Measurements from ENCODE around the gene ABCG8.

The ABCG8 gene

DNA sequence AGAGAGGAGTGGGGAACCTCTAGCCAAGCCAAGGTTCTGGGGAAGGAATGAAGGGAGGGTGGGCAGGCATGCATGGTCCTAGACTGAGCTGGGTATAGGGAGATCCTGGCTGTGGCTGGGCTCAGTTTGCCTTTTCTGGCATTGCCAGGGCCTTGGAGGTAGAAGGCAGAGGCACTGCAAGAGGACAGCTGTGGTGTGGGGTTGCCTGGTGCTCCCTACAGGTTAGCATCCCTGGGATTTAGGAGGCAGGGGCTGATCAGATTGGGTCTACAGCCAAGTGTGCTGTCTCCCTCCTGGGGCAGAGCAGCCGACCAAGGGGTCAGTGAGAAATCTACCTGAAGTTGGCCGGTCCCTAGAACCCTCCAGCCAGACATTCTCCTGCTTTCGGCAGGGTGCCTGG, 15.9 kb downstream of the ABCG8 start:
- H3K4me3 ChIP-seq (ENCODE audit: low read length): no peak overlapping the region
- DNase-seq (ENCODE audit: low read depth): no peak
- TF ChIP-seq, protein P1, sequence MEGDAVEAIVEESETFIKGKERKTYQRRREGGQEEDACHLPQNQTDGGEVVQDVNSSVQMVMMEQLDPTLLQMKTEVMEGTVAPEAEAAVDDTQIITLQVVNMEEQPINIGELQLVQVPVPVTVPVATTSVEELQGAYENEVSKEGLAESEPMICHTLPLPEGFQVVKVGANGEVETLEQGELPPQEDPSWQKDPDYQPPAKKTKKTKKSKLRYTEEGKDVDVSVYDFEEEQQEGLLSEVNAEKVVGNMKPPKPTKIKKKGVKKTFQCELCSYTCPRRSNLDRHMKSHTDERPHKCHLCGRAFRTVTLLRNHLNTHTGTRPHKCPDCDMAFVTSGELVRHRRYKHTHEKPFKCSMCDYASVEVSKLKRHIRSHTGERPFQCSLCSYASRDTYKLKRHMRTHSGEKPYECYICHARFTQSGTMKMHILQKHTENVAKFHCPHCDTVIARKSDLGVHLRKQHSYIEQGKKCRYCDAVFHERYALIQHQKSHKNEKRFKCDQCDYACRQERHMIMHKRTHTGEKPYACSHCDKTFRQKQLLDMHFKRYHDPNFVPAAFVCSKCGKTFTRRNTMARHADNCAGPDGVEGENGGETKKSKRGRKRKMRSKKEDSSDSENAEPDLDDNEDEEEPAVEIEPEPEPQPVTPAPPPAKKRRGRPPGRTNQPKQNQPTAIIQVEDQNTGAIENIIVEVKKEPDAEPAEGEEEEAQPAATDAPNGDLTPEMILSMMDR (conservative IDR thresholded peaks at IDR 0.05; ENCODE audit: low read depth, low read length): no peak

DNA sequence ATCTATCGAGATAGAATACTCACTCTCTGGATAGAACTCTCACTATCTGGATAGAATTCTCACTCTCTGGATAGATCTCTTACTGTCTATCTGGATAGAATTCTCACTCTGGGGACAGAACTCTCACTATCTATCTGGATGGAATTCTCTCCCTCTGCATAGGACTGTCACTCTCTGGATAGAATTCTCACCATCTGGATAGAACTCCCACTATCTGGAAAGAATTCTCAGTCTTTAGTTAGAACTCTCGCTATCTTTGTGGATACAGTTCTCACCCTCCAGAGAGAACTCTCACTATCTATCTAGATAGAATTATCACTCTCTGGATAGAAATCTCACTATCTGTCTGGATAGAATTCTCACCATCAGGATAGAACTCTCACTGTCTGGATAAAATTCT, 16.5 kb downstream of the ABCG8 start:
- TF ChIP-seq, protein P1 (conservative IDR thresholded peaks at IDR 0.05; ENCODE audit: low read depth, low read length): no peak
- no peak overlapping the region for H3K4me3 ChIP-seq (ENCODE audit: low read length)
- DNase-seq (ENCODE audit: low read depth): no peak

DNA sequence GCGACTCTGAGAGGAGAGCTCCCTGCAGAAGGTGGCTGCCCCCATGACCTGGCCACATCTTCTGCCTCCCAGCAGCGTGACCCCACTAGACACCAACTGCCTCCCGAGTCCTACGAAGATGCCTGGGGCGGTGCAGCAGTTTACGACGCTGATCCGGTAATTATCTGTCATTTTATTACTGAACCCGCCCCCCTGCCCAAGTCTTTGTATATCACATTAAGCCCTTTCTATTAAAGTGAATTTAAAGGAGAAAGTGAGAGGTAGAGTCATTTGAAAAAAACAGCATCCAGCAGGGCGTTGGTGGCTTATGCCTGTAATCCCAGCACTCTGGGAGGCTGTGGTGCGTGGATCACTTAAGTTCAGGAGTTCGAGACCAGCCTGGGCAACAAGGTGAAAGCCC, 33.4 kb downstream of the ABCG8 start:
- TF ChIP-seq, protein P1 (conservative IDR thresholded peaks at IDR 0.05; ENCODE audit: low read depth, low read length): no peak
- no peak for DNase-seq (ENCODE audit: low read depth)
- H3K4me3 ChIP-seq (ENCODE audit: low read length): no peak overlapping the region

DNA sequence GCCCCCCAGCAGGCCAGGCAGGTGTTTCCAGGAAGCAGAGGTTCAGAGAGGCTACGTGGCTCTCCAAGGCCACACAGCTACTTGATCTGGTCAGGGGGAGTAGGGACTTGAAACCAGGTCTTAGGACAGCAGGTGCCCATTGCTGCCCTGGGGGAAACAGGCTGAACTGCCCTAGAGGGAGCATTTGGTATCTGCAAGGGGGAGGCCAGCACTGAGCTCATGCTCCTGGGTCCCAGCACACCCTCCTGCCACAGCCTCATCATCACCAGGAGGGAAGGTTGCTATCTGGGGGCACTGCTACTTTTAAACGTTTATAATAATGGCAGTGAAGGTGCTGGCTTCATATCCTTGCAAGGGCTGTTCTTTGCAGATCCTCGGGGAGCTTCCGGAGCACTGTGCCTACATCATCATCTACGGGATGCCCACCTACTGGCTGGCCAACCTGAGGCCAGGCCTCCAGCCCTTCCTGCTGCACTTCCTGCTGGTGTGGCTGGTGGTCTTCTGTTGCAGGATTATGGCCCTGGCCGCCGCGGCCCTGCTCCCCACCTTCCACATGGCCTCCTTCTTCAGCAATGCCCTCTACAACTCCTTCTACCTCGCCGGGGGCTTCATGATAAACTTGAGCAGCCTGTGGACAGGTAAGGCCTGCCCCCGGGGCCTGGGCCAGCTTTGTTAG, 36.1 kb downstream of the ABCG8 start:
- no peak overlapping the region for H3K4me3 ChIP-seq (ENCODE audit: low read length)
- no peak for DNase-seq (ENCODE audit: low read depth)
- TF ChIP-seq, protein P1 (conservative IDR thresholded peaks at IDR 0.05; ENCODE audit: low read depth, low read length): no peak

DNA sequence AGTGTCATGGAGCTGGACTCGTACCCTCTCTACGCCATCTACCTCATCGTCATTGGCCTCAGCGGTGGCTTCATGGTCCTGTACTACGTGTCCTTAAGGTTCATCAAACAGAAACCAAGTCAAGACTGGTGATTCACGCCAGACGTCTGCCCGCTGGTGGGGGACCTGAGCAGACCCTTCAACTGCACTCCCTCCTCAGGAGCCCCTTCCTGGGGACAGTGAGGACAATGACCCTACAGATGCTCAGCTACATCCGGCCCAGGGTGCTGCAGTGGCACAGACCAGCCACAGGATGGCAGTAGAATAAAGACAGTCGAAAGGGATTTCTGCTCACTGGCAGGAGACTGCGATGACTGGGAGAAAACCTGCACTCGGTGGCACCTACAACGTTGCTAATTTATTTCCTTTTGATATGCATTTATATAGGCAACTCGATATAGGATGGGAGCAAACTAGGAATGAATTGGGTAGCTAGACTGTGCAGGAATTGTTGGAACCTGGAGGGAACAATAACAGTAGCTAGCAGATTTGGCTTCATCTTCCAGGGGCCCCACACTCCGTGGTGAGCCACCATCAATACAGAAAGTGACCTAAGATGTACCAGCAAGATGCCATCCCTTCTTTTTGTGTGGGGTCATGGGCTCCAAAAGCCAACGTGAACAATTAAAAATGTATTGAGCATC, 39.2 kb downstream of the ABCG8 start:
- no peak overlapping the region for H3K4me3 ChIP-seq (ENCODE audit: low read length)
- peak; percentile 10 for DNase-seq (ENCODE audit: low read depth)
- TF ChIP-seq, protein P1 (conservative IDR thresholded peaks at IDR 0.05; ENCODE audit: low read depth, low read length): peak; percentile 98

DNA sequence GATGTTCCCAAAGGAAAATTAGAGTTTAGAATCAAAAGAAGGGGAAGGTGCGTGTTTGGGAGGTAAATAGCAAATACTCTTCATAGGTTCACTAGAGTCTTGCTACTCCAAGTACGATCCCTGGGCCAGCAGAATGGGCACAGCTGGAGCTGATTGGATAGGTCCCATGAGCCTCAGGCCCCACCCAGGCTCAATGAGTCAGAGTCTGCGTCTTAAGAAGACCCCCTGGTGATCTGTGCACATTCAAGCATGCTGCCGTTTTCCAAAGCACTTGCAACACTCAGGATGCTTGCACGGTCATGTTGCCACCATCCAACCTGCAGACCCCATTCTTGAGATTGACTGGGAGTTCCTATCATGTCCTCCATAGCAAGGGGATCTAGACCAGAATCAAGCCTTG, 40.5 kb downstream of the ABCG8 start:
- TF ChIP-seq, protein P1 (conservative IDR thresholded peaks at IDR 0.05; ENCODE audit: low read depth, low read length): no peak
- DNase-seq (ENCODE audit: low read depth): no peak
- H3K4me3 ChIP-seq (ENCODE audit: low read length): no peak overlapping the region

DNA sequence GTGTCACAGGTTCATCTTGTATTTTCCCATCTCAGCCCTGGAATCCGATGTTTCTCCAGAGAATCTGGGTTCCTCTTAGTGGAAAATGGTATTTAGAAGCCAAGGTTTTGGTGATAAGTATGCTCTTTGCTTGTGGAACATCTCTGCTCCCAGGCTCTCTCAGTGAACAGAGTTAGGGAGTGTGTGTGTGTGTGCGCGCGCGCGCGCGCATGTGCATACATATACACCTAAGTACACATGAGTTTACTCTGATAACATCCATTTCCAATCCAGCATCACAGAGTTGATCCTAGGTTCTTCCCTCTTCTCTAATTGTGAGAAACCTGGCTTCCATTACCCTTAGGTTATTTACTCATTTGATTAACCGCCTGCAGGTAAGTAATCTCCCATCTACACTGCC, 41.7 kb downstream of the ABCG8 start:
- TF ChIP-seq, protein P1 (conservative IDR thresholded peaks at IDR 0.05; ENCODE audit: low read depth, low read length): no peak
- DNase-seq (ENCODE audit: low read depth): no peak
- H3K4me3 ChIP-seq (ENCODE audit: low read length): no peak overlapping the region
